HG02798 (cell line): Measurements from ENCODE around the gene EYS.
"Not testable (repeated sequence)": the region's sequence is repeated elsewhere in the genome, so short reads cannot be mapped to it uniquely, and the experiment has no call there.

Experiments
- ATAC-seq: cut with Tn5 transposase; IDR thresholded peaks from one replicate; pipeline ENCODE4 v1.9.1; 2021; ENCODE audit warnings: mild to moderate bottlenecking; ENCODE audit not compliant: unreplicated experiment, poor library complexity

Gene EYS

DNA sequence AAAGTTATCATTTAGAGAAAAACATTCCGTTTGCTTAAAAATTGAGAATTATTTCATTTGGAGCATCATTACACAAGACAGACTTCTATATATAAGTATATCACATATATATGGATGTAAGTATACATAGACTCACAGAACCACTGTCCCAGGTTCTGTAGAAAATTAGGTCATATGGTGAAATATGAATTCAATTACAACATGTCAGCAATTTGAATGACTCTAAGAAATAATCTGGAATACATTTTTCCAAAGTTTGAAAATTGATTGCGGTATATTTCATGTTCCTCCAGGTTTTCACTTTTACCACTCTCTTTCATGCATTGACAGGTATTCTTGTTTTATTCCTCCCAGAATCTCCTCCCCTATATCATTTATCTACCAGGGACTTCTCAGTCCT lies 1179.1 kb downstream of the EYS start:
- no peak for ATAC-seq

- ATAC-seq = no peak
These were observed 1184.2 kb downstream of the EYS start for GRCh38 chr6:64522859-64523258.

- ATAC-seq = peak; percentile 74
These were observed 1187.0 kb downstream of the EYS start for GRCh38 chr6:64520050-64520449.

- no peak for ATAC-seq
These were observed 1190.6 kb downstream of the EYS start for GRCh38 chr6:64516393-64516792.

DNA sequence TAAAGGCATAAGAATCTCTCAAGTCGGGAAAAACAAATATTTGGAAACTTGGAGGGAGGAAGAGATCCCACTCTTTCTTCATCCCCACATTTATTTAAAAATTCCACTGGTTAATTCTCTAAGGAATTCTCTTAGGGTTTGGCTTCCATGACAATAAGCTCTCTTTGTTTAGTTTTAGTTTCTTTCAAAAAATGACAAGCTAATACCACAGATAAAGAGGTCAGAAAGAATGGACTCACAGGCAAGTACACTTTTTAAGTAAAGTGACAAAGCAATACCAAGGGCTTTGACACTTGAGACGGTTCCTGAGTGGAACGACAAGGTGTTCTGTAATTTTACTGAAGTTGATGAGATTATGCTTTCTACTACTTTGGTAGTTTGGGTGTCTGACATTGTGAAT lies 1199.4 kb downstream of the EYS start:
- no peak for ATAC-seq

DNA sequence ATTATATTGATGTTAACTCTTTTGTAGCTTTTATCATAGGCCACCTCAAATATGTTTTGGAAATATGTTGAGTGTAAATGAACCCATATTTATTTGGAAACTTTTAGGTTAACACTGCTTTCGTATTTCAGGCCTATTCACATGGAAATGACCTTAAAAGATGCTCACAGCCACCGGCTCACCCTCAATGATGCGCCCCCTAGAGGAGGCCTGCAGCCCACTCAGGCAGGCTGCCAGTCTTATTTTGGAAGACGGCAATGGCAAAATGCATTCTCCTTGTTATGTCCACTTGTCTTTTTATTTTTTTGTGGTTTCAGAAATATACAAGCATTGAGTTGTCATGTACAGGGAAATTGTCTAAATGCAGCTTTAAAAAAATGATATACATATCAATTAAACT lies 1201.7 kb downstream of the EYS start:
- ATAC-seq = no peak

GRCh38 chr6:64504503-64504902 lies 1202.5 kb downstream of the EYS start:
- ATAC-seq = no peak

- no peak for ATAC-seq
These were observed 1204.2 kb downstream of the EYS start for GRCh38 chr6:64502801-64503200.

GRCh38 chr6:64497634-64498033 lies 1209.4 kb downstream of the EYS start:
- ATAC-seq = no peak

DNA sequence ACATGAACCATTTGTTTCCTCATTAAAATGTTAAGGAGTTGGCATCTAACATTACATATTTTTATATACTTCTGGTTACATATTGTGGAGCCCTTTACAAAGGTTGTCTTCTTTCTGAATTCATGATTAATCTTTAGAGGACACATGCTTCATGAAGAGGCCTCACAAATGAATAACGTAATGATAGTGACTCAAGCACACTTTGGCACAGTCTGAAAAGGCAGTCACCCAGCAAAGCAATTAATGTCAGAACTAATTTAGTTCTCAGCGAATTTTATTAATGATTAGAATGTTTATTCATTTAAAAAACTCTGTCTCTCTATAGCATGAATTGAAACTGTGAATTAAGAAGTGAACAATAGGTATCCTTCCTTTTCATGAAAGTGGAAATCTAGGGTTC lies 1217.3 kb downstream of the EYS start:
- no peak for ATAC-seq

DNA sequence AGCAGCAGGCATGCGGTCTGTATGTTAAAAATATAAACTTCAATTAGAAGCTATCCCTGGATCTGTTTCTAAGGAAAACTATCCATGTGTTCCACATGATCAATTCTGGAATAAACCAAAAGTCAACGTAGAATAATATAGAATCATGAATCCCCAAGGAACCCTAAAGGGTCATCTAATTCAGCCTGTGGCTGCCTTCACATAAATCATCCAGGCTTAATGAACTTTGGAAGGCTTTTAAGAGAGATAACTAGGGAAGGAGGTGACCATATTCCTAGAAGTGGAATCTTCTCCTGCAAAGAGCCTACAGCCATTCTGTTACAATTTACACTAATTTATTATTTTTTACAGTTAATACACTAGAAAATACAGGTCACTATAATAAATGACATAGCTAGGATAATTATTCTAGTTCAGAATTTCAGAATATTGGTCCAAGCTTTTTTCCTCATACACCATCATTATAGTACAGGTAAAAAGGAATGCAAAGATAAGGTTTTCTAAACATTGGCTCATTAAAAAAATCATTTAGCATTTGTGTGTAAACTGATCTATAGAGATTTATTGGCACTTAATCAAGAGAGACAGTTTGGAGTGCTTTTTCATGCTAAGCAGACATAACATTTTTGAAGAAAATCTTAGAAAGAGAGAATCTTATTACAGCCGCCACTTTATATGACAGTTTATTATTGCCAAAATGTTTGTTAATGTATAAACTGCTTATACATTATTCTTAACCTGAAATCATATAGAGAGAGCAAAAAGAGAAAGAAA lies 1220.3 kb downstream of the EYS start:
- no peak for ATAC-seq

DNA sequence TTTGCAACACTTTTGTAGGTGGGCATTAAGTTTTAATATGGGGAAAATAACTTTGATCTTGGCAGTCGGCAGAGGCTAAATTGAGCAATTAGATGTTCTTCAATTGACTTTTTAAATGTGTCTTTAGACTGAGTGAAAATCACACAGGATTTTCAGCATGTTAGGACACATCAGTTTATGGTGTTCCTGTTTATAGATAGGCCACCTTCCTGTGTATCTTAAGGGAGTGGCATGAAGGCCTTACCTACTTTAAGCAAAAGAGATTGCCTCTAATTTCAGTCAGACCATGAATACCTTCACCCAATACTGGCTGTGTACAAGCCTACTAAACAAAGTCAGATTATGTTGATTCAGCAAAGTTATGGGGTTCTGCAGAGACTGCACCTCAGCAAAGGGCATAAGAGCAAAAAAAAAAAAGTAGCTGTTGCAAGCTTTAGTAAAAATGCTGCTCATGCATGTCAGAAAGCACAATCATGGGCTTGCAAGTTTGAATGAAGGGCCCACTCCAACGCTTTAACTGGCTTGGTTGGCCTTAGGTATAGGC lies 1223.0 kb downstream of the EYS start:
- no peak for ATAC-seq

GRCh38 chr6:64482631-64483030 lies 1224.4 kb downstream of the EYS start:
- no peak for ATAC-seq

GRCh38 chr6:64479134-64479533 lies 1227.9 kb downstream of the EYS start:
- ATAC-seq = no peak

- no peak for ATAC-seq
These were observed 1229.6 kb downstream of the EYS start for GRCh38 chr6:64477391-64477790.

- no peak for ATAC-seq
These were observed 1230.1 kb downstream of the EYS start for GRCh38 chr6:64476935-64477334.

GRCh38 chr6:64469405-64469804 lies 1237.6 kb downstream of the EYS start:
- not testable (repeated sequence) for ATAC-seq

GRCh38 chr6:64467656-64468055 lies 1239.4 kb downstream of the EYS start:
- no peak for ATAC-seq

DNA sequence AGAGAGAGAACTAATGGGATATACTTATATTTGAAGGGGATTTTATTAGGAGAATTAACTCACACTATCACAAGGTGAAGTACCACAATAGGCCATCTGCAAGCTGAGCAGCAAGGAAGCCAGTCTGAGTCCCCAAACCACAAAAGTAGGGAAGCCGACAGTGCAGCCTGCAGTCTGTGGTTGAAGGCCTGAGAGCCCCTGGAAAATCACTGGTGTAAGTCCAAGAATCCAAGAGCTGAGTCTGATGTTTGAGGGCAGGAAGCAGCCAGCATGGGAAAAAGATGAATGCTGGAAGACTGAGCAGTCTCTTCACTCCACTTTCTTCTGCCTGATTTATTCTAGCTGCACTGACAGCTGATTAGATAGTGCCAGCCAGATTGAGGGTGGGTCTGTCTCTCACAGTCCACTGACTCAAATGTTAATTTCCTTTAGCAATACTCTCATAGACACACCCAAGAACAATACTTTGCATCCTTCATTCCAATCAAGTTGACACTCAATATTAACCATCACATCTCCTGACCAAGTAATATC lies 1247.5 kb downstream of the EYS start:
- no peak for ATAC-seq

- ATAC-seq = not testable (repeated sequence)
These were observed 1258.9 kb downstream of the EYS start for GRCh38 chr6:64448101-64448500.

DNA sequence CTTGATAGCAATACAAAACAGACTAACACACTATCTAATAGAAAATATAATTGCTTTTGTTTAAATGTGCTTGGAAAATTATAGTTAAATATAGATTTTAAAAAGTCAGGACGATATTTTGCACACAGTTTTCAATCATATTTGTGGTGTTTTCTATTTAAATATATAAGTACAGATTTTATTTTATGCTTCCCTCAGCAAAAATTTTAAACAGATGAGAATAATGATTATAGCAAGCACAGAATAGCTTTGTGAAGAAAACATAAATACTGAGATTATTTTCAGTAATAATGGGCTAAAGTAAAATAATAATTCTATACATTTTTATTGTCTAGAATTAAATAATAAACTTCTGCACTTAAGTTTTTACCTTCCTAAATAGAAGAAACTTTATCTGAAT lies 1262.0 kb downstream of the EYS start:
- ATAC-seq = no peak

DNA sequence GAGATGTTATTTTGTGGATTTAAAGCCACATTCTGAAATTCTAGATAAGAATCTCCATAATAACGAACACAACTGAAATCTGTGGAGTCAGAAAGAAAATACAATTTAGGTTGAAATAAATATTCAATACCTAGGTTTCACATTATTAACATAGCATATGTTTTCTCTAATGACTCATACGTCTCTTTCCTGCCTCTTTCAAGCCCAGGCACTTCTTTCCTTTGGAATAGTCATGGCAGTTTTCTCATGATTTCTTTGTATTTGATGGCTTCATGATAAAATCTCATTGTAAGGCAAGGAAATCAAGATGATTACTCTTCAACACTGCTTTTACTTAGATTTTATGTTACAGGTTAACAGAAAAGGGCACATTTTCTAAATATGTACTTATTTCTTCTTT lies 1267.8 kb downstream of the EYS start:
- ATAC-seq = no peak
